HG03571 (cell line): ENCODE data around the gene SLC2A10.
A peak's percentile ranks its signal among the peaks of the same experiment; 100 is the strongest.

Experiments
- ATAC-seq: cut with Tn5 transposase; IDR thresholded peaks from one replicate; pipeline ENCODE4 v1.9.1; 2021; ENCODE audit not compliant: unreplicated experiment

The SLC2A10 gene

GRCh38 chr20:46681032-46681854, 28.2 kb upstream of the SLC2A10 start:
- no peak for ATAC-seq

DNA sequence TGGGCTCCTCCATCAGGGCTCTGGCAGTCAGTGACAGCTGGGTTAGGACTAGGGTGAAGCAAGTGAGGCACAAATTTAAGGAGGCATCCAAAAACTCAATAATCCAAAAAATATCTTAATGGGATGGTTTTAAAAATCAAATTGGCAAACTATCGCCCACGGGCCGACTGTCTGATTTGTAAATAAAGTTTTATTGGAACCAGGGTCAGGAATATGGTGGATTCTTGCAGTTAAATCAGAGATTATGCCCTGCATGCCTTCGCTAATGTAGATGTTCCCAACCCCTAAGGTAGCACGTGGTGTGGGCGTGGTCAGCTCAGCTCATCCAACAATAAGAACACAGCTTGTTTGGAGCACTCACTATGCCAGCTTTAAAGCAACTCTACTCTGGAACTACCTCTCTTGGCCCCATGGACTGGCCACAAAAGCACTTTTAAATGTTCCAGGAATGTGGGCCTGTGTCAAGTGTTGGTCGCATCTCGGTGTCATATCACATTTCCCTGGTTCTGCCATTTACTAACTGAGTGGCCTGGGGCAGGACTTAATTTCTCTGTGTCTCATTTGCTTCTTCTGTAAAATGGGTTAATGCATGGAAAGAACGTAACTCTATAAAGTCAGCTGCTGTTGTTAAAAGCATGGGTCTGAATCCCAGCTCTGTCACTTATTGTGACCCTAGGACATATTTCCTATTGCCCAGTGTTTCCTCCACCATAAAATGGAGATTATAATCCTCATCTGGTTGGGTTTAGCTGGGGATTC, 27.2 kb upstream of the SLC2A10 start:
- ATAC-seq = no peak

DNA sequence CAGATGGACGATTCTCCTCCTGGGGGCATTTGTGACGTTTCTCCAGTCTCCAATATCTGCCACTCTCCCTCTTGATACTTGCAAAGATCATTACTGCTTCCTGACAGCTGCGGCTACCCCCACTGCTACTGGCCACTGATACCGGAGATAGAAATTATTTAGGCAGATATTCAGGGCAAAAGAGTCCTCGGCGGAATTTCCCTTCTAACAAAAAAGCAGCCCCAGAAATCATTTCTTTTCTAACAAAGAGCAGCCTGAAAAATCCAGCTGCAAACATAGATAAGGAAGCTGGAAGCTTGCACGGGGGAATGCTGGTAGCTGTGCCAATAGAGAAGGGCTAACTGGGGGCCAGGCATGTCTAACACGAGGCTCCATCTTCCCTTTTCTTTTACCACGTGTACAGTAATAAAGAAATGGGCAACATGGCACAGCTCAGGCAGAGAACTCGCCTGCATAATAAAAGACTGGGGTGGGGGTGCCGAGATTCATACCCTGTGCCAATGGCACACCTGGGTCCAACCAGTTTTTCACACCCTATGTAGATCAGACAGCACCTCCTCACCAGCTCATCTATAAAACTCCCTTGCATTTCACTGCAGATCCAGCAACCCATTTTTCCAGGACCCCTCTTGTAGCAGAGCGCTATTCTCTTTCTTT, 26.3 kb upstream of the SLC2A10 start:
- no peak for ATAC-seq

- no peak for ATAC-seq
Observed at GRCh38 chr20:46683668-46683938, 25.8 kb upstream of the SLC2A10 start.

DNA sequence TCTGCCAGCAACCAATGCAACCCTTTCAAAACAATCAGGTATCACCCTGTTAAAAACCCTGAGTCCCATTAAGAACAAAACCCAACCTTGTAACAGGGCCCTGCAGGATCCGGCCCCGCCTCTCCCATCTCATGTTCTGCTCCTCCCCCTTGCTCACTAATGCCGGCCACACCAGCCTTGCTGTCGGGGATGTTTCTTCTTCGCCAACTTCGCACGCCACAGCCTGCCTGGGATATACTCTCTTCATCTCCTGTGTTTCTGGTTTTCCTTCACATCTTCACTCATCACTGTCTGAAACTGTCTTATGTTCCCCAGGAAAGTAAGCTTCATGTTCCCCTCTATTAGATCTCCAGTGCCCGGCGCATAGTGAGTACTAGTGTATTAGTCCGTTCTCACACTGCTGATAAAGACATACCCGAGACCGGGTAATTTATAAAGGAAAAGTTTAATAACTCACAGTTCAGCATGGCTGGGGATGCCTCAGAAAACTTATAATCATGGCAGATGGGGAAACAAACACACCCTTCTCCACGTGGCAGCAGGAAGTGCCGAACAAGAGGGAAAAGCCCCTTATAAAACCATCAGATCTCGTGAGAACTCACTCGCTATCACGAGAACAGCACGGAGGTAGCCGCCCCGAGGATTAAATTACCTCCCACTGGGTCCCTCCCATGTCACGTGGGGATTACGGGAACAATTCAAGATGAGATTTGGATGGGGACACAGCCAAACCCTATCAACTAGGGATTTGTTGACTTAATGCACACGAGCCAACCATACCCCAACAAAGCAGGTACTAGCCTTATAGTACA, 25.3 kb upstream of the SLC2A10 start:
- ATAC-seq = no peak

DNA sequence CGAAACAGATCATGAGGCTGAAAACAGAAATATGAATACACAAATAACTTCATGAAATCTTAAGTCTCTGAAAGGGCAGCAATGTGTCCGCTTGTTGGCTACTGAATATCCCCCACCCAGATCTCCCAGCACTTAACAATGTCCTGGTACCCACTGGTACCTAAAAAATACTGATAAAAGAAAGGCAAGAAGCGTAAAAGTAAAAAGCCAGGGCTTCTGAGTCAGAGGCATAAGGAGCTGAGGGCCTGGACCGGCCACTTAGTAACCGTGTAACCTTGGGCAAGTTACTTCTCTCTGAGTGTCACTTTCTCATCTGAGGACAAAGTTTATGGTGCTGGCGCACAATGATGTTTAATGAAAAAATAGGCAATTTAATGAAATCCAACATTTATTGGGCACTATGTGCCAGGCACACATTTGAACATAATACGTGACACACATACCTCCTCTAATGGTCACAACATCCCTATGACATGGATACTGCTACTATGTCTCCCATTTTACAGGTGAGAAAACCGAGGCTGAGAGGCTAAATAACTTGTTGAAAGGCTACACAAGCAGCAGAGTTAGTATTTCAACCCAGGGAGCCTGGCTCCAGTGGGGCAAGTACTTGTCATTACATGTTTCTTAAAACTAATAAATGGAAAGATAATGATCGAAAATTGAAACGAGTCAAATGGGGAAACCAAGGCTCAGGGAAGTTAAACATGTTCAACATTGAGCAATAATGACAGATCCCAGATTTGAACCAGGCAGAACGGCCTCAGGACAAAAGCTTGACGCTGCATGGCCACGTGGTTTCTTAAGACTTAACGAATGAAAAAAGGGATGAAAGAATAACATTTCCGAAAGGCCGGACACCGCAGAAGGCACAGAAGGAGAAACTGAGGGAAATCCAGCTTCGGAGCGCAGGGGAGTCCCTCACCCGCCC, 21.0 kb upstream of the SLC2A10 start:
- no peak for ATAC-seq

DNA sequence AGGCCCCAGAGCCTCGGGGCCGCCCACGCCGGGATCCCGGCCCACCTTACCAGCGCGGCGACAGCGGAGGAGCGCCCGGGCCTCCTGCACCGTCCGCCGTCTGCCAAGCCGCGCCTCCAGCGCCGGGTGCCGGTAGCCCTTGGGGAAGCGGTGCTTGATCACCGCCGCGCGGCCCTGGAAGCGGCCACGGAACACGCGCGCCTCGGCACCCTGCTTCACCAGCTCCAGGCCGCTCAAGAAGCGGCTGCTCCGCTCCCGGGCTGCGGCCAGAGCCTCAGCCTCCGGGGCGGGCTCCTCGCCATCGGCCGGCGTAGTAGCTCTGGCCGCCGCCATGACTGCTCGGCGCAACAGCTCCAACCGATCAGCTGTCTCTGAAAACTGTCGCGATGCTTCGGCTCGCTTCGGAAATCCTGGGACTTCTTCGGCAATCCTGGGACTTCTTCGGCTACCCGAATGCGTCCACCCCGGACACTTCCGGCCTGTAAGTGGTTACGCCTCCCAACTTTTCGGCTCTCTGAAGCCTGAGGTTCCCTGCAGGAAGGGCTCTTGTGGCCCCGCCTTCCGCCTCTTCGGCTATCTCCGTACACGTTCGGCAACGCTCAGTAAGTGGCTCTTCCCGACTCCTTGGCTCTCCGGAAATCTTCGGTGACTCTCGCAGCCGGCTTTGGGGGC, 20.2 kb upstream of the SLC2A10 start, which contains the start of gene TP53RK:
Gene TP53RK, minus strand, starts transcription at position 363 of the 672 bp plus-strand sequence. Its CDS starts 30 bp downstream, at position 333.
- ATAC-seq = peak; percentile 93

DNA sequence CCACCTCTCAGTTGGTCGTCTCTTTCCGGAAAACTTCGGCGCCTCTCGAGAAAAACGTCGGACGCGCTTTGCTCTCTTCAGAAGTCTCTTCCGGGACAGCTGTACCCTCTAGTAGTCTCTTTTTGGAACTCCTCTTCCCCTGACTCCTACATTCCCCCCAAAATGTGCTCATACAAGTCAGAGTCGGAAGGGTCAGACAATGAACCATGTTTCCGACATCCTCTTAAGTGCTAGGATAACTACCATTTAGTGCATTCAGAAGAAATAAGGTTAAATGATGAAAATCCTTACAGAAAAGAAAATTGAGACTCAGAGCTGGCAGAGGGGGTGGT, 19.7 kb upstream of the SLC2A10 start:
- ATAC-seq = no peak

GRCh38 chr20:46690219-46691106, 19.0 kb upstream of the SLC2A10 start:
- no peak for ATAC-seq

GRCh38 chr20:46691196-46691595, 18.3 kb upstream of the SLC2A10 start:
- ATAC-seq = no peak

- ATAC-seq = no peak
Observed at GRCh38 chr20:46694484-46694883, 15.0 kb upstream of the SLC2A10 start.

DNA sequence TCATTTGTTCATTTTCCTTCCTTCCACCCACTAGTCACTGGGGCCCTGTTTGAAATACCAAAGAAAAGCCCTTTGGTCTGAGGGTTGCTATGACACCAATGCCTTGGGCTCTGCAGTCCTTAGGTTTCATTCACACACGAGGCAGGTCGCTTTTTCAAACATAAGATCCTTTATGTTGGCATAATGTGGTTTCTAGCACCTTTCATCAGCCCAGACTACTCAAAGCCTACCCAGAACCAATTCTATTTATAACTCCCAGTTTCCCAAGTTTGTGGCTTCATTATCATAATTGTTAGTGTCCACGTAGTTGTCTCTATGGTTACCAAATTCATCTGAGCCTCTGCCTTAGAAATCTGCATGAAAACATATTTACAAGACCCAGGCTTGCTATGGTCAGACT, 13.6 kb upstream of the SLC2A10 start:
- ATAC-seq = no peak

GRCh38 chr20:46696791-46697279, 12.6 kb upstream of the SLC2A10 start:
- ATAC-seq = no peak

- no peak for ATAC-seq
Observed at GRCh38 chr20:46698788-46699187, 10.7 kb upstream of the SLC2A10 start.

DNA sequence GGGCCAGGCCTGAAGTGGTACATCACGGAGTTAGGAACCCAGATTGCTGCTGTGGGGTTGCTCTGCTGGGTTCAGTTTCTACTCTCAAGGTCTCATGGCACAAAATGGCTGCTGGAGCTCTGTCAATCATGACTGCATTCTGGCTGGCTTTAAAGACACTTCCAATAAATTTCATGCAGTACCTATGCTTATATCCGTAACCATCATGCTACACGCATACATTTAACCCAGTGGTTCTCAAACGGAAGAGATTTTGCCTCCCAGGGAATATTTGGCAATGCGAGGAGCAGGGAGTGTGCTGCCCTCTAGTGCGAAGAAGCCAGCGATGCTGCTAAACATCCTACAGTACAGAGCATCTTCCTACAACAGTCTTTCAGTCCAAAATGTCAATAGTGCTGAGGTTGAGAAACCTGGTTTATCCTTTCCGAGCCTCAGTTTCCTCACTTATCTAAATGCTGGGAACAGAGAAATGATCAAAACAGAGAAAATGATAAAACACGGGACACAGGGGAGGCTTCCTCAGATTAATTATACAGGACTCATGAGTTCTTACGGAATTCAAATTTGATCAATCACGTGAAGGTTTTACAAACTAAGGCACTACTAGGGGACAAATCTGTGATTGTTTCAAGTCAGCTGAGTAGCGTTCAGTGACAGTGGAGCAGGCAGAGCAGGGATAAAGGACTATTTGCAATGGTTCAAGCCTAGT, 9.6 kb upstream of the SLC2A10 start:
- ATAC-seq = no peak

GRCh38 chr20:46700481-46700880, 9.0 kb upstream of the SLC2A10 start:
- ATAC-seq = no peak

- ATAC-seq = no peak
Observed at GRCh38 chr20:46701057-46701456, 8.4 kb upstream of the SLC2A10 start.

DNA sequence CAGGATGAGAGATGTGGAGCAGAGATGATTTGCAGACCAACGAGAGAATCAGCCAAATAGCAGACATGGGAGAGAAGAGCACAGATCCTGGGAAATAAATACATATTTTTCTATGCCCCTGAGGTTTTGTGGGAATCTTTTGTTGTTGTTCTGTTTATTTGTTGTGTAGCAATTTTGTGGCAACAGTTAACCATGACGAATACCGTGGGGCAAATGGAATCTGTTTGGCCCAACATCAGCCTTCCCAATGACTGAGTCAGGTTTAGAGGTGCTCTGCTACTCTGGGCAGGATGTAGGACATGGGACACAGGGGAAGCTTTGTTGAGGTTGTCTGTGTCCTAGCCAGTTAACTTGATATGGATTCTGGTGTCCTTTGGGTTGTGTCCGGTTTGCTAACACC, 7.9 kb upstream of the SLC2A10 start:
- ATAC-seq = no peak
